HAP-1 (cell line): Measurements from ENCODE around the gene OSBPL10.
A peak's percentile ranks its signal among the peaks of the same experiment; 100 is the strongest.
"Not testable (repeated sequence)": the region's sequence is repeated elsewhere in the genome, so short reads cannot be mapped to it uniquely, and the experiment has no call there.

Experiments
- DNase-seq, 2 experiments: peaks; one replicate each; pipeline ENCODE4 v3.0.0-alpha.2; 2016 to 2020; ENCODE audit warnings: low spot score in 2 of 2
- H3K27me3 ChIP-seq: fragments of 250-450 bp; sonication (Bioruptor Pico); 2 replicates; pipeline ENCODE4 v1.5.1; 2020; ENCODE audit warnings: low read depth, mild to moderate bottlenecking, moderate library complexity
- H3K36me3 ChIP-seq: fragments of 250-450 bp; sonication (Bioruptor Pico); replicated peaks from 2 replicates; pipeline ENCODE4 v1.5.1; 2020; ENCODE audit warnings: mild to moderate bottlenecking
- H3K4me1 ChIP-seq: fragments of 250-450 bp; sonication (Bioruptor Pico); 2 replicates; pipeline ENCODE4 v1.5.1; 2020; ENCODE audit warnings: mild to moderate bottlenecking
- H3K4me3 ChIP-seq: fragments of 250-450 bp; sonication (Bioruptor Pico); 2 replicates; pipeline ENCODE4 v1.5.1; 2020; ENCODE audit warnings: mild to moderate bottlenecking, moderate library complexity
- H3K9me3 ChIP-seq: fragments of 250-450 bp; sonication (Bioruptor Pico); 2 replicates; pipeline ENCODE4 v1.5.1; 2020; ENCODE audit warnings: mild to moderate bottlenecking, moderate library complexity
- in situ Hi-C: fragments of 300-500 bp; cut with MboI; formaldehyde crosslinking; loops from 3 replicates; pipeline ENCODE4 v1.14.3; 2020; ENCODE audit warnings: low sequenced_read_pairs, inconsistent platforms, mixed read lengths

The OSBPL10 gene

DNA sequence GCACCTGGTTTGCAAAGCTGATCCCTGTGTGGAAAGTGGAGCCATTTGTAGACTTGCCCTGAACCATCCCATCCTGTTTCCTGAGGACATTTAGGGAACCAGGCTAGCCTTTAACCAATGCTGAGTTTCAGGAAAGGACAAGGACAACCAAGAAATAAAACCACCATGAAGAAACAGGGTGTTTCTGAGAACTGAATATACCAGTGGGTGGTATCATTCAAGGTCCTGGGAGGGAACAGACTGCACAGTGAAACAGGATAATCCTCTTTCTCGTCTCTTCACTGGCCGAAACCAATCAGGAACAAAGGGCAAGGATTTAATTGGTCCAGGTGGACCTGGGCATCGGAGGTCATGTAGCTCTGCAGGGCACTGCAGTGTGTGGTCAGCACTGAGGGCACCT is 22.3 kb upstream of the OSBPL10 start:
- no peak for DNase-seq
- Histone ChIP-seq H3K4me3 (no peak overlapping the region), H3K4me1 (no peaks in the 10 kb centered on the region), H3K27me3 (no peaks in the 10 kb centered on the region), H3K36me3 (no peaks in the 10 kb centered on the region), H3K9me3 (no peaks in the 10 kb centered on the region)
- in situ Hi-C loops: no loop called here

GRCh38 chr3:32002561-32003368 is 21.7 kb upstream of the OSBPL10 start:
- no peaks in the 10 kb centered on the region for H3K9me3 ChIP-seq
- no peaks in the 10 kb centered on the region for H3K4me1 ChIP-seq
- DNase-seq: no peak
- in situ Hi-C loops: no loop called here
- H3K36me3 ChIP-seq: no peaks in the 10 kb centered on the region
- no peaks in the 10 kb centered on the region for H3K27me3 ChIP-seq
- no peak overlapping the region for H3K4me3 ChIP-seq

DNA sequence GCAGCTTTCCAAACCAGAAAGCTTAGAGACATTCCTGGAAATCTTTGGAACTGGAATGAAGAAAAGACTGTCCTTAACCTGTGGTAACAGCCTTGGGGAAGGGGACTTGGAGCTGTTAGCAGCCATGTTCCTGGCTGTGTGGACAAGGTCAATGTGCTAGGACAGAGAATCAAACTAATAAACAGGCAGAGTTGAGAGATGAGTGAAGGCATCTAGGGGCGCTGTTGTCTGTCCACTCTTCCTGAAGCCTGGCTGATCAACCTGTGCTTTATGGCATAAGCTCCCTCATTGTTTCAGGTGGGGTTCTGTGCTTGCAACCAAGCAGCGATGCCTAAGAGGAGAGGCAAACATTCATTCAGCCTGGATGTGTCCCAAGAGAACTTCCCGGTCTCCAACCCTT is 19.8 kb upstream of the OSBPL10 start:
- no peaks in the 10 kb centered on the region for H3K36me3 ChIP-seq
- peaks cover 3% of the 10 kb centered on the region; the same call in 1 of the 2 replicates for H3K27me3 ChIP-seq
- no peak overlapping the region for H3K4me3 ChIP-seq
- no peak for DNase-seq
- H3K9me3 ChIP-seq: no peaks in the 10 kb centered on the region
- in situ Hi-C loops: no loop called here
- H3K4me1 ChIP-seq: no peaks in the 10 kb centered on the region

GRCh38 chr3:31999907-32000439 is 18.9 kb upstream of the OSBPL10 start:
- DNase-seq: no peak
- no peaks in the 10 kb centered on the region for H3K9me3 ChIP-seq
- no peaks in the 10 kb centered on the region for H3K36me3 ChIP-seq
- H3K27me3 ChIP-seq: peaks cover 3% of the 10 kb centered on the region; the same call in 1 of the 2 replicates
- in situ Hi-C loops: no loop called here
- no peaks in the 10 kb centered on the region for H3K4me1 ChIP-seq
- H3K4me3 ChIP-seq: no peak overlapping the region

- DNase-seq: no peak
- in situ Hi-C loops: no loop called here
- H3K9me3 ChIP-seq: no peaks in the 10 kb centered on the region
- H3K27me3 ChIP-seq: peaks cover 3% of the 10 kb centered on the region; the same call in 1 of the 2 replicates
- no peak overlapping the region for H3K4me3 ChIP-seq
- H3K4me1 ChIP-seq: no peaks in the 10 kb centered on the region
- no peaks in the 10 kb centered on the region for H3K36me3 ChIP-seq
These were observed 16.4 kb upstream of the OSBPL10 start for GRCh38 chr3:31997500-31997899.

DNA sequence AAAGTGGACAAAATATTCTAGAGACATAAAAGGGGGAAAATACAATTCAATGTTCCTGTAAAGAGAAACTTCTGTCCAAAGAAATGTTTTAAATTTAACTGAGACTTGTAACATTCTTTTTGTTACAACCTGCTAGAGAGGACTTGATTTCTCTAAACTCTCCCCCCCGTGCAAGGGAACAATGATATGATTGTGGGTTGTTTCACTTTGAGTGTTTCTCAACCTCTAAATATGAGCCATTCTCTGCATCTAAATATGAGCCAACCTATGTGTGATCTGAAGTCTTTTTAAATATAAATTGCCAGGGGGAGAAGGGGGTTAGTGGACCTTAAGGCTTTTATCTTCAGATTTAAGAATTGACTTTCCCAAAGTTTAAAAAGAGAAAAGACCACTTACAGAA is 15.1 kb upstream of the OSBPL10 start:
- peaks cover 3% of the 10 kb centered on the region; the same call in 1 of the 2 replicates for H3K27me3 ChIP-seq
- no peak overlapping the region for H3K4me3 ChIP-seq
- no peaks in the 10 kb centered on the region for H3K9me3 ChIP-seq
- in situ Hi-C loops: no loop called here
- DNase-seq: no peak
- H3K36me3 ChIP-seq: no peaks in the 10 kb centered on the region
- no peaks in the 10 kb centered on the region for H3K4me1 ChIP-seq

DNA sequence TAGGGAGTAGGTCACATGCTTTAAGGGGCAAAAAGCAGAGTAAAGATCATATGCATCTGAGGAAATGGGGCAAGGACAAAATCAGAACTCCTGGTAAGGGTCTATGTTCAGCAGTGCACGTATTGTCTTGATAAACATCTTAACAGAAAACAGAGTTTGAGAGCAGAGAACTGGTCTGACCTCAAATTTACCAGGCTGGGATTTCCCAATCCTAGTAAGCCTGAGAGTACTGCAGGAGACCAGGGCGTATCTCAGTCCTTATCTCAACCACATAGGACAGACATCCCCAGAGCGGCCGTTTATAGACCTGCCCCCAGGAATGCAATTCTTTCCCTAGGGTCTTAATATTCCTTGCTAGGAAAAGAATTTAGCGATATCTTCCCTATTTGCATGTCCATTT is 14.0 kb upstream of the OSBPL10 start:
- H3K4me1 ChIP-seq, DNase-seq, in situ Hi-C loops, H3K36me3 ChIP-seq, H3K9me3 ChIP-seq, H3K27me3 ChIP-seq, H3K4me3 ChIP-seq: not testable (repeated sequence)

- in situ Hi-C loops: no loop called here
- H3K4me3 ChIP-seq: no peak overlapping the region
- H3K9me3 ChIP-seq: no peaks in the 10 kb centered on the region
- no peaks in the 10 kb centered on the region for H3K36me3 ChIP-seq
- H3K4me1 ChIP-seq: no peaks in the 10 kb centered on the region
- peaks cover 3% of the 10 kb centered on the region; the same call in 1 of the 2 replicates for H3K27me3 ChIP-seq
- no peak for DNase-seq
These were observed 12.8 kb upstream of the OSBPL10 start for GRCh38 chr3:31993843-31994242.

DNA sequence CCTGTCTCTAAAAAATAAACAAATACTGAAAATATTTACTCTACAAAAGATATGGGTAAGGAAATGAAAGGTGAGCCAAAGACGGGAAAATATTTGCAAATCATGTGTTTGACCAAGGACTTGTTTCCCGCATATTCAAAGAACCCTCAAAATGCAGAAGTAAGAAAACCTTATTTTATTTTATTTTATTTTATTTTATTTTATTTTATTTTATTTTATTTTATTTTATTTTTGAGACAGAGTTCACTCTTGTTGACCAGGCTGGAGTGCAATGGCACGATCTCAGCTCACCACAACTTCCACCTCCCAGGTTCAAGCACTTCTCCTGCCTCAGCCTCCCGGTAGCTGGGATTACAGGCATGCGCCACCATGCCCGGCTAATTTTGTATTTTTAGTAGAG is 11.9 kb upstream of the OSBPL10 start:
- DNase-seq, in situ Hi-C loops, H3K27me3 ChIP-seq, H3K9me3 ChIP-seq, H3K36me3 ChIP-seq, H3K4me3 ChIP-seq, H3K4me1 ChIP-seq: not testable (repeated sequence)

DNA sequence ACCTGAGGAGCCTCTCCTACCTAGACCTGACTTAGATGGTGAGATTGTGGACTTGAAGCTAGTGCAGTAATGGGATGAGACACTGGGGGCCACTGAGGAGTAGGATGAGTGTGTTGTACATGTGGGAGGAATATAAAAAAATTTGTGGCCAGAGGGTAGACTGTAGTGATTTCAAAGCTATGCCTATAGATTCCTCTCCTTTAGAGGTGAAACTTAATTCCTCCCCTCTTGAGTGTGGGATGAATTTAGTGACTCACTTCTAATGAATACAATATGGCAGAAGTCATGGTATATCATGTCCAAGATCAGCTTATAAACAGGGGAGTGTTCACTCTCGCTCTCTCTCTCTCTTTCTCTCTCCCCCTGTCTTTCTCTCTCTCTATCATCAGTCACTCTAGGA is 7.2 kb upstream of the OSBPL10 start:
- Histone ChIP-seq H3K4me1 (no peaks in the 10 kb centered on the region), H3K9me3 (no peaks in the 10 kb centered on the region), H3K36me3 (no peaks in the 10 kb centered on the region), H3K4me3 (no peak overlapping the region), H3K27me3 (no peaks in the 10 kb centered on the region)
- DNase-seq: no peak
- in situ Hi-C loops: no loop called here

GRCh38 chr3:31985831-31986230 is 4.8 kb upstream of the OSBPL10 start:
- no peak for DNase-seq
- in situ Hi-C loops: no loop called here
- peaks cover 9% of the 10 kb centered on the region; the same call in 1 of the 2 replicates for H3K4me1 ChIP-seq
- no peaks in the 10 kb centered on the region for H3K9me3 ChIP-seq
- no peak overlapping the region for H3K4me3 ChIP-seq
- H3K27me3 ChIP-seq: no peaks in the 10 kb centered on the region
- H3K36me3 ChIP-seq: no peaks in the 10 kb centered on the region

GRCh38 chr3:31984321-31984720 is 3.3 kb upstream of the OSBPL10 start:
- DNase-seq: no peak
- Histone ChIP-seq H3K4me1 (peaks cover 9% of the 10 kb centered on the region), H3K36me3 (no peaks in the 10 kb centered on the region), H3K9me3 (no peaks in the 10 kb centered on the region), H3K27me3 (no peaks in the 10 kb centered on the region), H3K4me3 (no peak overlapping the region)
- in situ Hi-C loops: no loop called here

DNA sequence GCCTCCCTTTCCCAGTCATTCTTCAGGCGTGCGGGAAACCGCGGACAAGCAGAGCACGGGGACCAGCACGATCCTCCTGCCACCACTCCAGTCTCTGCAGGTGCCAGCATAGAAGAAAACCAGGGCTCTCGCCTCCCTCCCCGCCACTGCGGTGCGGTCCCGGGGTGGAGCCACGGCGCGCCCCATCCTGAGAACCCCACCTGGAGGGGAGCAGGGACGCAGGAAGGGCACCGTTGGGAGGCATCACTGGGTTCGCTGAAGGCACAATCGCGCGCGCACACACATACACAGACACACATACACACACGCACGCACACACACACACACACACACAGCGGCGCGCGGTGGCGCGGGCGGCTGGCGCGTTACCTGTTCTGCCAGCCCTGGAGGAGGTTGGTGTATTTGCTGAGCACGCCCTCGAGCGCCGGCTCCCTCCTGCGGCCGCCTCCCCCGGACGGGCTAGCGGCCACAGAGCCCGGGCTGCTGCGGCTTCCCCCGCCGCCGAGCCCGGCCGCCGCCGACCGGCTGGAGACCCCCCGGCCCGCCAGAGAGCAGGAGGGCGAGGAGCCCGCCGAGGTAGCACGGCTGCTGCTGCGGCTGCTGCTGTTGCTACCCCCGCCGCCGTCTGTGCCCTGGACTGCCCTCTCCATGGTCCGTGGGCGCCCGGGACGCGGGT is 394 bp downstream of the OSBPL10 start:
- no peaks in the 10 kb centered on the region for H3K9me3 ChIP-seq
- DNase-seq: peak; percentile 44 to 74
- H3K36me3 ChIP-seq: no peaks in the 10 kb centered on the region
- peak overlapping the region; percentile 68 for H3K4me3 ChIP-seq
- in situ Hi-C loops: no loop called here
- peaks cover 9% of the 10 kb centered on the region for H3K4me1 ChIP-seq
- H3K27me3 ChIP-seq: no peaks in the 10 kb centered on the region

- H3K27me3 ChIP-seq: no peaks in the 10 kb centered on the region
- in situ Hi-C loops: no loop called here
- peaks cover 13% of the 10 kb centered on the region for H3K4me1 ChIP-seq
- H3K36me3 ChIP-seq: no peaks in the 10 kb centered on the region
- no peaks in the 10 kb centered on the region for H3K9me3 ChIP-seq
- no peak for DNase-seq
- H3K4me3 ChIP-seq: no peak overlapping the region
These were observed 1.9 kb downstream of the OSBPL10 start for GRCh38 chr3:31979001-31979697.
